ENCODE measurements around the gene SSBP4.

The SSBP4 gene

DNA sequence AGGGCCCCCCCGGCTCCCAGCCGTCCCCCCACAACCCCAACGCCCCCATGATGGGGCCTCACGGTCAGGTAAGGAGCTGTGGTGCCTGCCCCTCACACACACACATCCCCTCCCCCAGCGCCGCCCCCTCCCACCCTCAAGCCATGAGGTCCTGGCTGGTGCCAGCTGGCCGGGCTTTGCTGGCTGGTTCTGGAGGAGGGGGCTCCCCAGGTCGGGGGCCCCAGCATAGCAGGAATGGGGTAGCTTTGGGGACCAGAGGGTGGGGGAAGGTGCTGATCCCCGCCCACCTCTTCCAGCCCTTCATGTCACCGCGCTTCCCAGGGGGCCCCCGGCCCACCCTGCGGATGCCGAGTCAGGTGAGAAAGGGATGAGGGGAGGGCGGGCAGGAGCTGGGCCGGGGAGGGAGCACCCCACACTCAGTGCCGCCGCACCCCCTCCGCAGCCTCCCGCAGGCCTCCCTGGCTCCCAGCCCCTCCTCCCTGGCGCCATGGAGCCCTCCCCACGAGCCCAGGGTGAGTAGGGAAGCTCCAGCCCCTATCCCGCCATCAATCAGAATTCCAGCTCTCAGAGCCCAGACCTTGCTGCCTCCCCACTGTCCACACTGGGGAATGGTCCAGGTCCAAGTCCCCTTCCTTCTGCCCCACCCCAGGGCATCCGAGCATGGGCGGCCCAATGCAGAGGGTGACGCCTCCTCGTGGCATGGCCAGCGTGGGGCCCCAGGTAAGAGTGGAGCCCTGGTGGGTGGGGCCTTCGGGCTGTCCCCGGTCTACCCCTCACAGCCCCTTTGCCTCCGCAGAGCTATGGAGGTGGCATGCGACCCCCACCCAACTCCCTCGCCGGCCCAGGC lies 12.4 kb downstream of the SSBP4 start:
- DNase-seq (ENCODE audit: low read depth in 4 of 4, low spot score in 1 of 4): no peak

GRCh38 chr19:18432275-18433014 lies 13.2 kb downstream of the SSBP4 start:
- no peak for DNase-seq (ENCODE audit: low read depth in 4 of 4, low spot score in 1 of 4)

DNA sequence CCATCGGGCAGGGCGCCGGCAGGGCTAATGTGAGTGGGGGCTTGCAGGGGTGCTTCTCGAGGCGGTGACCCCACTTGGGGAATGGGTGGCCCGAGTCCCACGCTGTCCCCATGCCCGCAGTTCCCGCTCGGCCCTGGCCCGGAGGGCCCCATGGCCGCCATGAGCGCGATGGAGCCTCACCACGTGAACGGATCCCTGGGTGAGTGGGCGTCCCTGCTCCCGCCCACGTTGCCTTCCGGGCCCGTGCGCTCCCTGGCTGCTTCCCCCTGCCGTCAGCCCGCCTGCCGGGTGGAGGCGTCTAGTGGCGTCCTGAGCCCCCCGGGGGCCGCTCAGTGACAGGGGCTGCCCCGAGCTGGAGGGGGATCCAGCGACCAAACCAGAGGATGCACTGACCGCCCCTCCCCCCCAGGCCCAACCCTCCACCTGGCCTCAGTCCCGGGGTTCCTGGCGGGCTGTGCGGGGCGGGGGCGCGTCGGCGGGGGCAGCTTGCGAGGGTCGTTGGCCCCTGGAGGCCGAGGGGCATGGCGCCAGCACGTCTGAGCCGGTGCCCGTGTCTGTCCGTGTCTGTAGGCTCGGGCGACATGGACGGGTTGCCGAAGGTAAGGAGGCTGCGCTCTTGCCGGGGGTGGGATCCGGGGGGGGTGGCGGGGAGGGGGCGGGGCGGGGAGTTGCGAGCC lies 14.0 kb downstream of the SSBP4 start:
- DNase-seq (ENCODE audit: low read depth in 4 of 4, low spot score in 1 of 4): no peak

DNA sequence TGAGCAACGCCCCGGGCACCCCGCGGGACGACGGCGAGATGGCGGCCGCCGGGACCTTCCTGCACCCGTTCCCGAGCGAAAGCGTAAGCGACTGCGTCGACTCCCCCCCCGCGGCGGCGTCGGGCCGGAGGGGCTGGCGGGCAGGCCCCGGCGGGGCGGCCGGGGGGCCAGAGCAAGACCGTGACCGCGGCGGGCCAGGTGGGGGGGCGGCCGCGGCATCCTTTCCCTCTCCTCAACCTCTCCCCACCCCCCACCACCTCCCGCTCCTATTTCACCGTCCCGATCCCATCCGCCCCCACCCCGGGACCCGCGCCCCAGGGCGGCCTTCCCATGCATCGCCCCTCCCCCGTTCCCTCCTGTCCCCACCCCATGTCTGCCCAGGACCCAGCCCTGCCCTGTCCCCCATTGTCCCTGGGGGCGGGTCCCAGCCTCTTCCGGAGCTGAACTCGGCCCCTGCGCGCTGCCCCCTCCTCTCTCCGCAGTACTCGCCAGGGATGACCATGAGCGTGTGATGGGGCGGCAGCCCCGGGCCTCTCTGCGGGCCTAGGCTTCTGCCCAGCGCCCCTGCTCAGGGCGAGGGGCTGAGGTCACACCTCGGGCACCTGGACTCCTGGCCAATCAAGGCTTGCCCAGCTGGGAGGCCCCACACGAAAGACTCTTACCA lies 14.7 kb downstream of the SSBP4 start:
- DNase-seq (ENCODE audit: low read depth in 4 of 4, low spot score in 1 of 4): no peak

DNA sequence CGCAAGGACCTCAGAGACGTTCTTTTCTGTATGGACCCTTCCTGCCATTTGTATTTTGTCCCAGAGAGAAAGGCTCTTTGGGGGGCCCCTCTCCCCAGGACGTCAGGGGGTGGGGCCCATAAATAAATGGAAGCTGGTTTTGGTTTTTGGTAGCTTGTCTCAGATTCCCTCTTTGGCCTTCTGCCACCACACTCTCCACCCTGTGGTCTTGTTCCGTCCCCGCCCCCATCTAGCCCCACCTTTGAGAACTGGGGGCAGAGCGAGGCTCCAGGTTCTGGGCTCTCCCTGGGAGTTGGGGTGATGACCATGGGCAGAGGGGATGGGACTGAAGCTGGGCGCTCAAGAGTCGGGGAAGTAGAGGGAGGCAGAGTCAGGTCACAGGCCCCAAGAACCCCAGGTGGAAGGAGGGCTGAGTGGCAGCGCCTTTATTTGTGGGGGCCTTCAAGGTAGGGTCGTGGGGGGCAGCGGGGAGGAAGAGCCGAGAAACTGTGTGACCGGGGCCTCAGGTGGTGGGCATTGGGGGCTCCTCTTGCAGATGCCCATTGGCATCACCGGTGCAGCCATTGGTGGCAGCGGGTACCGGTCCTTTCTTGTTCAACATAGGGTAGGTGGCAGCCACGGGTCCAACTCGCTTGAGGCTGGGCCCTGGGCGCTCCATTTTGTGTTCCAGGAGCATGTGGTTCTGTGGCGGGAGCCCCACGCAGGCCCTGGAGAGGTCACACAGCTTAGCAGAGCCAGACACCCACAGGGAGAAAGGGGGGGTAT lies 15.4 kb downstream of the SSBP4 start:
- no peak for DNase-seq (ENCODE audit: low read depth in 4 of 4, low spot score in 1 of 4)

DNA sequence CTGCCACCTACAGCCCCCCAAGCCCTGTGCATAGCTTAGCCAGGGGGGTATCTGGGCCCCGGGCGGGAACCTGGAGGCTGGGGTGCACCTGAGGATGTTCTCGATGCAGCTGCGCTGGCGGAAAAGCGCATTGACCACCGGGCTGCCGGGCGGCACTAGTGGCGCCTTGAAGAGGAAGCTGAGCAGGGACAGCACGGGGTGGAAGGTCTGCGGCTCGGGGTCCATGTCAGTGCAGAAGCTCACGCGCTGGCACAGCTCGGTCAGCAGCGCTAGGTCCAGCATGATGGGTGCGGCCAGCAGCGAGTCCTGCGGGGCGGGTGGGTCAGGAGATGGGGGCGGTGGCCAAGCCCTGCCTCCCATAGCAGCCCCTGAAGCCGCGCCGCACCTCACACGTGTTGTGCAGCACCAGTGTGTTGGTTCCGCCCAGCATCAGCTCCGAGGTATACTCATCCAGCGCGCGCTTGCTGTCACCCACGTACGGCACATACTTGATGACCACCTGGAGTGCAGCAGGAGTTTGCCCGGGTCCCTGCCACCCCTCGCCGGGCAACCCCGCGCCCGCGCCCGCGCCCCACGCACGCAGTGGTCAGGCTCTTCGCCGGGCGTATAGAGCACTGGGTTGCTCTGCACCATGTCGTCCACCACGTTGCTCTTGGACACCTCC lies 16.1 kb downstream of the SSBP4 start:
- no peak for DNase-seq (ENCODE audit: low read depth in 4 of 4, low spot score in 1 of 4)

- no peak for DNase-seq (ENCODE audit: low read depth in 4 of 4, low spot score in 1 of 4)
These were observed 16.9 kb downstream of the SSBP4 start for GRCh38 chr19:18435842-18436670.

DNA sequence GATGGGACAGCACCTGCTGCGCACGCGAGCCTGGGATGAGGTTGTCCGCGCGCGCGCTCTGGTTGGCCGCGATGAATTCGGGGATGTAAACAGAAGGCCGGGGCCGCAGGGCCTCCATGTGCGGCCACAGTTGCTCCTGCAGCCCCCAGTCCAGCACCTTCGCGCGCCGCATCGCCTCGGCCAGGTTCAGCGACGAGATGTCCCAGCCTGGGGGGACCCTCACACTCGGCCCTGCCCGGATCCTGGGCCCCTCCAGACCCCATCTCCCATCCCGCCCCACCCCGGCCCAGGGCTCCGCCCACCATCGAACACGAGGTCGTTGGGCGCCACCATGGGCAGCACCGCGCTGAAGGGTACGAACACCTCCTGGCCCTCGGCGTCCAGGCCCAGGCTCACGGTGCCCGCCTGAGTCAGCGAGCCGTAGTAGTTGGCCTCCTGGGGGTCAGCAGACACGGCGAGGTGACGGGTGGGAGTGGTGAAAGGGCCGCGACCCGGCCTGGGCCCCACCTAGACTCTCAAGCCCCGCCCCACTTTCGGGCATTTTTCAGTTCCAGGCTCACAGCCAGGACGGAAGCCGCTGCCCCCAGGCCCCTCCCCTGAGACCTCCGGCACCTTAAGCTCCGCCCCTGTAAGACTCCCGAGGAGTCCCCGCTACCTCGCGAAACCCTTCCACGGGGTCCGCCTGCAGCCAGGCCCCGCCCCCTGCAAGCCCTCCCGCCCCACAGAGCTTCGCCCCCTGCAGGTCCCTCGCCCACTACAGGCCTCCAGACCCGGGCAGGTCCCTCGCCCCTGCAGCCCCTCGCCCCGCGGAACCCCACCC lies 17.7 kb downstream of the SSBP4 start:
- DNase-seq (ENCODE audit: low read depth in 4 of 4, low spot score in 1 of 4): peak in 2 of 4 experiments; percentile 46 to 65

DNA sequence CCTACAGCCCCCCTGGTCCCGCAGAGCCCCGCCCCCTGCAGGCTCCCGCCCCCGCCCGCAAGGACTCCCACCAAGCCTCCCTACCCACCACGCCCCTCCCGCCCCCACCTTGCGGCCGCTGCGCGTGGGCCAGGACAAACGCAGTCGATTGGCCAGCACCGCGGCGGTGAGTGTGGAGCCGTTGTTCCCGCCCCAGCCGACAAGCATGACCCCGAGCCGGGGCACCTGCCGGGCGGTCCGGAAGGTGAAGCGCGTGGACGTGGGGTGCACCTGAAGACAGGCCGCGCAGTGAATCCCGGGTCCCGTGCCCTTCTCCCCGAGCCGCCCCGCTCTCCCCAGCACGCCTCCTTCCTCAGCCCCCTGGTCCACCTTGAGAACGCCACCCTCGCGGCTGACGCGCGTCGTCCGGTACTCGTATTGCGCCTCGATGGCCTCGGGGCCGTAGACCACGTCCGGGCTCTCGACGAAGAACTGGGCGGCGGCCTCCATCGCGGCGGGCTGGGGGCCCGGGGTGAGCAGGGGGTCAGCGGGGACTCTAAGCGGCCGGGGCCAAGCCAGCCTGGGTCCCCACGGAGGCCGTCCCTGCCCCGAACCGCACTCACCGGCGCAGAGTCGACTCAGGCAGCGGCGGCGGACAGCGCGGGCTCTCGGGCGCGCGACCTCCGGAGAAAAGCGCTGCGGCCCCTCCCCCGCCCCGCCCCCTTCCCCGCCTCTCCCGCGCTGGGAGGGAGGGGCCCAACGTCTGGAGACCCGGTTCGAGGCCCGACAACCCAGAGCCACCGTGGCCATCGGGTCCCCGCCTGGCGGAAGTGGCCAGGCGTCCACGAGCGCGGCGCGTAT lies 18.5 kb downstream of the SSBP4 start, which contains the start of gene ISYNA1:
ISYNA1 (minus strand) TSS at position 643 of the 840 bp plus-strand sequence; CDS start at position 489, 154 bp downstream.
- peak in 1 of 4 experiments; percentile 25 for DNase-seq (ENCODE audit: low read depth in 4 of 4, low spot score in 1 of 4)

DNA sequence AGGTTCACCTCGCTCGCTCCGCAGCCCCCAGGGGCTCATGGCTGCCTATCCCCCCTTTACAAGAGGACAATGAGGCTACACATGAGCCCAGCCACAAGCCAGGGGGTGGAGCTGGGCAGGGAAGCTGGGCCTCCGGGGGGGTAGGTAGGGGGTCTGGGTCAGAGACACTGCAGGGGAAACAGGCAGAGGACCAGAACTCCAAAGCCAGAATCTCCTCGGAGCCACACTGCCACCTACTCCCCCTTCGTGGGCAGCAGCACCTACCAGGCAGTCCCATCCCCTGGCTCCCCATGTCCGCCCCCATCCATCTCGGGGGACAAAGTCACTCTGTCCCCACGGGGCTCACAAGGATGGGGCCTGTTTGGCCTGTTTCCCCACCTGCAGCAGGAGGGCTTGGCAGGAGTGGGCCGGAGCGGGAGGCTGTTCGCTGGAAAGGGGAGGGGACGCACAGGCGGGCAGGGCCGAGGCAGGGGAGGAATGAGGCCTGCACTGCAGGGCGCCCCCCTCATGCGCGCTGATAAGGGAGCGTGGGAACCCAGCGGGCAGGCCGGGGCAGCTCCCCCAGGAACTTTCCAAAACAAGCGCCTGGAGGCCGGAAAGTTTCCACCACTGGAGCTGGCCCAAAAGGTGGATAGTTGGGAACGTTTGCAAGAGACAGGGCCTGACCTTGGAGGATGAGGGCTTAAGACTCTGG lies 19.3 kb downstream of the SSBP4 start:
- DNase-seq (ENCODE audit: low read depth in 4 of 4, low spot score in 1 of 4): no peak

DNA sequence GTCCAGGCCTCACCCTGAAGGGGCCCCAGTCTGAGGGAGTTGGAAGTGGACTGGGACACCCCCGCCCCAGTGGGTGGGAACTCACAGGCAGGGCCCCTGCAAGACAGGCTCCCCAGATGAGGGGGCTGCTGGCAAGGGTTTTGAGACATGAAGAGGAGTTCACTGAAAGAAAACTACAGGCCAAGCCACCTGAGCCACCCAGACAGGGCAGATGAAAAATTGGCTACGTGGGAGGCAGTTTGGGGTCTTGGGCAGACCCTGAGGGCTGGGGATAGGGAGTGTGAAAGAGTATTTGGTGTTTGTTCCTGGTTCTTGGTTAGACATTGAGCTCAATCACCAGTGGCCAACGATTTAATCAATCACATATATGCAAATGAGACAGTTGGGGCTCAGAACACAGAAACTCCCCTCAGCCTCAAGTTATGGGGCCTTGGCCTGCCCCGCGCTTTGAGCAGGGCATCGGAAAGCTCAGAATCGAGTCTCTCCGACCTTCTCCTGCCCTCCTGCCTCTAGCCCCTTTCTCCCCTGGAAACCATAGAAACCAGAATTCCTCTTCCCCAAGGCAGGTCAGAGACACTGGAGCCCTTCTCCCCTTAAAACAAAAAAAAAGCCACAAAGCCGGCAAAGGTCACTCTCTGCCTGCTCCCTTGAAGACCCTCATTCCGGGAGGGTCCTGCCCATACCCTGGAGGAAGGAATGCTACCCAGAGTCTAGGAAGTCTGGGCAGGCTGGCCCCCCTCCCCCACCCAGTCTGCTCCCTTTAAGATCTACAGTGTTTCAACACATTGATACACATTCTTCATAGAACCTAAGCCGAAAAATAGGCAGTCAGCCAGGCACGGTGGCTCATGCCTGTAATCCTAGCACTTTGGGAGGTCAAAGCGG lies 20.1 kb downstream of the SSBP4 start:
- no peak for DNase-seq (ENCODE audit: low read depth in 4 of 4, low spot score in 1 of 4)

- no peak for DNase-seq (ENCODE audit: low read depth in 4 of 4, low spot score in 1 of 4)
These were observed 20.7 kb downstream of the SSBP4 start for GRCh38 chr19:18439910-18440237.

DNA sequence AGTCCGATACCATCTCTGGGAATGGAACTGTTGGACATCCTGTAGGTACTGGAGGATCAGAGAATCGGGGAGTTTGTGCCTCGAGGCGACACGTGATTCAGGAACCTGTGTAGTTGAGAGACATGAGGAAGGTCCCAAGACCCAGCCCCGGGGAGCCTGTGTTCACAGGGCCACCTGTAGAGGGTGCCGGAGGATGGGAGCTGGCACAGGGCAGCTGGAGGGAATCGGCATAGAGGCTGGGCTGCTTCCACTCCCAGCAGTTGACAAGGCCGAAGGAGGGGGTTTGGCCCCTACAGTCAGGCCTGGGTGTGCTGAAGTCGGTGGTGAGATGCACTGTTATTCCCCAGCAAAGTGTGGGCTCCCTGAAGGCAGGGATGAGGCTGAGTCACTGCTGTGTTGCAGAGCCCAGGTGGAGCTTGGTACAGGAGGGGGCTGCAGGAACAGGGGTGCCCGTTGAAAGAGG lies 21.2 kb downstream of the SSBP4 start:
- no peak for DNase-seq (ENCODE audit: low read depth in 4 of 4, low spot score in 1 of 4)

GRCh38 chr19:18440936-18441803 lies 22.0 kb downstream of the SSBP4 start:
- no peak for DNase-seq (ENCODE audit: low read depth in 4 of 4, low spot score in 1 of 4)

Data from stimulated activated CD4-positive, alpha-beta T cell treated with anti-CD3 and anti-CD28 coated beads, Interleukin-1b, Interleukin-23, amount 100 ng/mL, for 24 hours (primary cell).